ENCODE measurements around the gene S100Z.

- TF ChIP-seq, protein P1, sequence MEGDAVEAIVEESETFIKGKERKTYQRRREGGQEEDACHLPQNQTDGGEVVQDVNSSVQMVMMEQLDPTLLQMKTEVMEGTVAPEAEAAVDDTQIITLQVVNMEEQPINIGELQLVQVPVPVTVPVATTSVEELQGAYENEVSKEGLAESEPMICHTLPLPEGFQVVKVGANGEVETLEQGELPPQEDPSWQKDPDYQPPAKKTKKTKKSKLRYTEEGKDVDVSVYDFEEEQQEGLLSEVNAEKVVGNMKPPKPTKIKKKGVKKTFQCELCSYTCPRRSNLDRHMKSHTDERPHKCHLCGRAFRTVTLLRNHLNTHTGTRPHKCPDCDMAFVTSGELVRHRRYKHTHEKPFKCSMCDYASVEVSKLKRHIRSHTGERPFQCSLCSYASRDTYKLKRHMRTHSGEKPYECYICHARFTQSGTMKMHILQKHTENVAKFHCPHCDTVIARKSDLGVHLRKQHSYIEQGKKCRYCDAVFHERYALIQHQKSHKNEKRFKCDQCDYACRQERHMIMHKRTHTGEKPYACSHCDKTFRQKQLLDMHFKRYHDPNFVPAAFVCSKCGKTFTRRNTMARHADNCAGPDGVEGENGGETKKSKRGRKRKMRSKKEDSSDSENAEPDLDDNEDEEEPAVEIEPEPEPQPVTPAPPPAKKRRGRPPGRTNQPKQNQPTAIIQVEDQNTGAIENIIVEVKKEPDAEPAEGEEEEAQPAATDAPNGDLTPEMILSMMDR (IDR thresholded peaks at IDR 0.05): no peak
- no peak for TF ChIP-seq POLR2A (IDR thresholded peaks at IDR 0.05)
These were observed 20.2 kb downstream of the S100Z start for GRCh38 chr5:76870046-76870445.
